ENCODE measurements around the gene RHEB.

The RHEB gene

GRCh38 chr7:151426904-151427704 lies 92.6 kb downstream of the RHEB start:
- TF ChIP-seq CTCF (IDR thresholded peaks at IDR 0.05; ENCODE audit: insufficient read depth, low read length), result no peak
- no peak for TF ChIP-seq GABPA (IDR thresholded peaks at IDR 0.05; ENCODE audit: low read depth)
- no peak for TF ChIP-seq SPI1 (IDR thresholded peaks at IDR 0.05; ENCODE audit: borderline replicate concordance, low read depth)
- no peak for TF ChIP-seq POLR2AphosphoS5 (IDR thresholded peaks at IDR 0.05; ENCODE audit: low read depth)
- TF ChIP-seq REST (IDR thresholded peaks at IDR 0.05; ENCODE audit: insufficient replicate concordance, low read depth), result no peak
- no peak for DNase-seq (ENCODE audit: low read depth in 1 of 2, low spot score in 1 of 2)
- Histone ChIP-seq H3K4me3 (replicated peaks; ENCODE audit: insufficient read depth, low read length) (no peak overlapping the region), H3K27me3 (ENCODE audit: insufficient read depth, poor library complexity, severe bottlenecking) (no peaks in the 10 kb centered on the region), H3K27ac (replicated peaks) (no peak overlapping the region)

- H3K4me3 ChIP-seq (replicated peaks; ENCODE audit: insufficient read depth, low read length), result no peak overlapping the region
- no peak overlapping the region for H3K27ac ChIP-seq (replicated peaks)
- no peak for DNase-seq (ENCODE audit: low read depth in 1 of 2, low spot score in 1 of 2)
- TF ChIP-seq REST (IDR thresholded peaks at IDR 0.05; ENCODE audit: insufficient replicate concordance, low read depth) (no peak), GABPA (IDR thresholded peaks at IDR 0.05; ENCODE audit: low read depth) (no peak), POLR2AphosphoS5 (IDR thresholded peaks at IDR 0.05; ENCODE audit: low read depth) (no peak), SPI1 (IDR thresholded peaks at IDR 0.05; ENCODE audit: borderline replicate concordance, low read depth) (no peak), CTCF (IDR thresholded peaks at IDR 0.05; ENCODE audit: insufficient read depth, low read length) (no peak)
- no peaks in the 10 kb centered on the region for H3K27me3 ChIP-seq (ENCODE audit: insufficient read depth, poor library complexity, severe bottlenecking)
Measured at GRCh38 chr7:151426441-151426903, 93.2 kb downstream of the RHEB start.

- TF ChIP-seq POLR2AphosphoS5 (IDR thresholded peaks at IDR 0.05; ENCODE audit: low read depth), result no peak
- no peak for TF ChIP-seq SPI1 (IDR thresholded peaks at IDR 0.05; ENCODE audit: borderline replicate concordance, low read depth)
- TF ChIP-seq CTCF (IDR thresholded peaks at IDR 0.05; ENCODE audit: insufficient read depth, low read length), result no peak
- no peak for TF ChIP-seq GABPA (IDR thresholded peaks at IDR 0.05; ENCODE audit: low read depth)
- no peak for TF ChIP-seq REST (IDR thresholded peaks at IDR 0.05; ENCODE audit: insufficient replicate concordance, low read depth)
- H3K27ac ChIP-seq (replicated peaks), result no peak overlapping the region
- no peak for DNase-seq (ENCODE audit: low read depth in 1 of 2, low spot score in 1 of 2)
- no peaks in the 10 kb centered on the region for H3K27me3 ChIP-seq (ENCODE audit: insufficient read depth, poor library complexity, severe bottlenecking)
- H3K4me3 ChIP-seq (replicated peaks; ENCODE audit: insufficient read depth, low read length), result no peak overlapping the region
Measured at GRCh38 chr7:151425670-151426440, 93.8 kb downstream of the RHEB start.

Measured in HL-60 (cell line).